ENCODE measurements around the gene NID1.

- no peak for TF ChIP-seq EZH2 (IDR thresholded peaks at IDR 0.05)
- TF ChIP-seq POLR2AphosphoS5 (IDR thresholded peaks at IDR 0.05; ENCODE audit: borderline replicate concordance, low read depth, low read length): no peak
These were observed 67.0 kb downstream of the NID1 start for GRCh38 chr1:235997931-235998330.

Measured in SK-N-MC (cell line).